Astrocyte (in vitro differentiated cells and primary cell): ENCODE results near the gene MAN1C1.

Source experiments
- CTCF ChIP-seq: IDR thresholded peaks from 2 replicates; pipeline ENCODE4 v1.5.1; 2011; ENCODE audit warnings: low read depth, mild to moderate bottlenecking, inconsistent platforms, low read length, moderate library complexity; ENCODE audit not compliant: insufficient read depth
- EZH2 ChIP-seq: IDR thresholded peaks from 2 replicates; pipeline ENCODE4 v1.6.1; 2012; ENCODE audit warnings: mild to moderate bottlenecking, low read length, inconsistent platforms; ENCODE audit not compliant: insufficient read depth

- no peak for TF ChIP-seq CTCF
- TF ChIP-seq EZH2: no peak
Measured at GRCh38 chr1:25805863-25806225, 189.3 kb downstream of the MAN1C1 start.
